T-helper 2 cell treated with Interferon-gamma antibody and Interleukin-4, amounts not matched to agents 100 ng/mL and 5 ng/mL, for 36 hours (primary cell): ENCODE data around the gene ZNF285. TPM values are rescaled to one million over a fixed set of nuclear protein-coding genes. Genes with fewer than 3 reads are reported as not detected.
"Not testable (repeated sequence)": the region's sequence is repeated elsewhere in the genome, so short reads cannot be mapped to it uniquely, and the experiment has no call there.

Experiments
- intact Hi-C: fragments of 100-400 bp; cut with micrococcal nuclease; formaldehyde crosslinking; loops from one replicate; pipeline ENCODE4 v1.15.1; 2023
- total RNA-seq: library from RNA; stranded (reverse); gene quantifications from 2 replicates; pipeline ENCODE4 v1.2.3, GENCODE V29; 2022

ZNF285 gene
- total RNA-seq: 0.18 and 0.32 TPM in 2 replicates

DNA sequence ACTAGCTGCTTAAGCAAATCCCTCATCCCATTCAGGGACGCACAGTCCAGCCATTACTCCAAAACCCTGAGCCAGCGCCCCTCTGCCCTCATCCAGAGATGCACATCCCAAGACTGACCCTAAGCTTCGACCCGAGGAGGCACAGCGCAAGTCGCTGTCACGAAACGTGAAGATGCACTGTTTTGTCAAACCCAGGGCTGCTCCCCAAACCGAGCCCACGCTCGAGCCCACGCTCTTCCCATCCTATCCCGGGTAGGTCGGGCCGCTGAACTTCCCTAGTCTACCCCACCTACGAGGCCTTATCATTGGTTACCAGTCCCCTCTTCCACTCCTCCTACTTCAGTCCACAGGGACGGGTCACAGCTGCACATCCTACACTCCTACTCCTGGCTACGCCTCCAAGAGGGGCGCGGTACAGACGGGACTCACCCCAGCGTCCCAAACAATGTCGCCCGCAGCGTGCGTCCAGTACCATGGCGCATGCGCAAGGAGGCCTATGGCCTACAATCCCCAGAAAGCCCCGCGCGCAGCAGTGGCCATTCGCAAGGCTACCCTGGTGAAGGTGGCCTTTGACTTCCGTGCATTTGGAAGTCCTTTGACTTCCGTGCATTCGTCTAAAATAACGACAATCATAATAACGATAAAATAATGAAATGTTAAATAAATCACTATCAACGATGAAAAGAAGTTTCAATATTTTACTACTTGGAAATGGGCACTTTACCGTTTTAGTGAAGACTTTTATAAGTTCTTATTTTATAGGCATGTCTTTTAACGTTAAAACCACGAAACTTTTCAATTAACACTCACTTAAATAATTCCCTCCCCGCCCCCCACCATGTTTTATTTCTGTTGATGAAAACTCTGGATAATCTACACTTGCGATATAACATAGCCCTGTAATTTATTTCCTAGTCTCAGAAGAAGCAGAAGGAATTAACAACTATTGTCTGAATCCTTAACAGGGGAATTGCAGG lies at the start of gene ZNF285:
Gene ZNF285 (minus strand): TSS at position 470 of the 977 bp plus-strand sequence. CDS start 4,395 bp downstream, outside the sequence.
- intact Hi-C loops: no loop called here

DNA sequence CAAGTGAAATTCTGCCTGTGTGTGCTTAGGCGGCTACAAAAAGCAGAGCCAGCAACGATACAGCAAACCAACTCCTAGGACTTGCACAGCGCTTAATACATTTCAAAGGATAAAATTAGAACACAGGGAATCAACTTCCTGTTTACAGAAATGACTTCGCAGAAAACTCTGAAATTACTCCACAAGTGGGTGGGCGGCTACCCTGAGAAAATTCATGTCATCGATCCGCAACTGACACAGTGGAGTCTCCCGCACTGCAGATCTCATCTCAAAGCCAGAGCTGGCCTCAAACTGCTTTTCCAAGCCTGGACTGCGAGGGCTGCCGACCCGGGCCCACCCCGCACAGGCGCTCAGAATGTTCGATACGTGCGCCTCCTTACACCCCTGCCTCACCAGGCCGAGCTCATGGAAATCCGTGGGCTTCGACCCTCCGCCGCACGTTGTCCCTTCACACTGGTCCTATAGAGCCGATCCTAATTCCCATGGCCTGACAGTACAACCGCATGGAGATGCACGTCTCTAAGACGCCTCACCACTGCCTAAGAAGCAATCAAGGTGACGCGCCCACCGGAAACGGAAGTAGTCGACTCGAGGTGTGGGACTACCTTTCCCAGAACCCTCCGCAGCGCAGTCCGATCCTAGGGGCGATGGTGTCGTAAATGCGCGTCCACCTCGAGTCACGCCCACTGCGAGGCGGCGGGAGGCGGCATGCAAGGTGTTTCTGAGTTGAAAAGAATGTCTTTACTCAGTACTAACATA lies 46.7 kb upstream of the ZNF285 start, which contains the start of gene ZNF229:
Gene ZNF229 (minus strand): TSS at position 557 of the 759 bp plus-strand sequence. CDS start 5,625 bp downstream, outside the sequence.
- intact Hi-C loops: no loop called here

DNA sequence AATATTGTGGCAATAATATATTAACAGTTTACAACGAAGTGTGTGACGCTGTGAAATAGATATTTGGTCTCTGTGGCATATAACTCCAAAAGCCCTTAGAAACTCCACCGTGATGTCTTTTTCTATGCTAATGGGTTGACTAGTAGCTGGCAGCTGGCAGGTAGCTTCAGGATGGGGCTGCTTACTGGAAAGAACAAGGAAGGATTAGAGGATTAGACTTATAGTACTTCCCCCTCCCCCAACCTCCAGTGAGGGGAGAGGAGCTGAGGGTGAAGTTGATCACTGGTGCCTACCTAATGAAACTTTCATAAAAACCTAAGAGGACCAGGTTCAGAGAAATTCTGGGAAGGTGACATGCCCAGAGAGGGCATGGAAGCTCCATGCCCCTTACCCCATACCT lies 37.0 kb upstream of the ZNF285 start:
- intact Hi-C loops: no loop called here

GRCh38 chr19:44435441-44435840 lies 34.0 kb upstream of the ZNF285 start:
- intact Hi-C loops: no loop called here

DNA sequence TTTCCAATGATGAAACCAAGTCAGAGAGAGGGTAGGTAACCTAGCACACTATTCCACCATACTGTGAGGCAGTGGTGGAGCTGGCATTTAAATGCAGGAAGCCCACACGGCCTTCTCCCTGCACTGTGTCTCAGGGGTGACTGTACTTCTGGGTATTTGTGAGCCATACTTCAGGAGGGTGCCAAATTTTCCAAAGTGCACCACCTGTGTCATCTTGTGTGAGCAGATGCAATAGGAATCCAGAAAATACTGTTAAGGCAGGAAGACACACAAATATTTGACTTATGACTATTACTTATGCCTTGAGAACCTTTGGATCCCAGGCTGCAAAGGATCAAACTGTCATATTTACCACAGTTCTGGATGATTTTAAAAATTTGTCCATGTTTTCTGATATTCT lies 29.5 kb upstream of the ZNF285 start:
- intact Hi-C loops: no loop called here

GRCh38 chr19:44415553-44415952 lies 14.1 kb upstream of the ZNF285 start:
- intact Hi-C loops: not testable (repeated sequence)

DNA sequence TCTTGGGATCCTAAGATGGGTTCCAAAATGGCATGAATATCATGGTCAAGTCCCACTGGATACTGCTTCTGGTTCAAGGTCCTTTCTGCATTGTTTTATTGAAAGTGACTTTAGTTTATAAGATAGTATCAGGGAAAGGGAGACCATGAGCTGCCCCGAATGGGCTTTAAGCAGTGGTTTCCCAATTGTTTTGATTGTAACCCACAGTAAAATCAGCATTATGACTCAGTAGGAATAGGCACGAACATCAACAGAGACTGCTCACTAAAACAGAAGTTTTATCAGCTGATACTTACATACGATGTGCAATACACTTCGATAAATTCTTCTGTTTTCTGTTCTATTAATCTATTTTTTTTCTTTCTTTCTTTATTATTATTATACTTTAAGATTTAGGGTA lies 12.1 kb downstream of the ZNF285 start:
- intact Hi-C loops: not testable (repeated sequence)

DNA sequence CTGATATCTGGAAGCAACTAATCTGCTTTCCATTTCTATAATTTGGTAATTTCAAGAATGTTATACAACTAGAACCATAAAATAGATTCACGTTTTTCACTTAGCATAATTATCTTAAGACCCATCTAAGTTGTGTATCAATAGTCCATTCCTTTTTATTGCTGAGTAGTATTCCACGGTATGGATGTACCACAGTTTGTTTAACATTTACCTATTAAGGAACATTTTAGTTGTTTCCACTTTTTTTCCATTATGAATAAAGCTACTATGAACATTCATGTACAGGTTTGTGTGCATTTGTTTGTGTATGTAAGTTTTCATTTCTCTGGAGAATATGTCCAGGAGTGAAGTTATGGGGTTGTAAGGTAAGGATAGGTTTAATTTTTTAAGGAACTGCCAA lies 26.6 kb downstream of the ZNF285 start:
- intact Hi-C loops: no loop called here

DNA sequence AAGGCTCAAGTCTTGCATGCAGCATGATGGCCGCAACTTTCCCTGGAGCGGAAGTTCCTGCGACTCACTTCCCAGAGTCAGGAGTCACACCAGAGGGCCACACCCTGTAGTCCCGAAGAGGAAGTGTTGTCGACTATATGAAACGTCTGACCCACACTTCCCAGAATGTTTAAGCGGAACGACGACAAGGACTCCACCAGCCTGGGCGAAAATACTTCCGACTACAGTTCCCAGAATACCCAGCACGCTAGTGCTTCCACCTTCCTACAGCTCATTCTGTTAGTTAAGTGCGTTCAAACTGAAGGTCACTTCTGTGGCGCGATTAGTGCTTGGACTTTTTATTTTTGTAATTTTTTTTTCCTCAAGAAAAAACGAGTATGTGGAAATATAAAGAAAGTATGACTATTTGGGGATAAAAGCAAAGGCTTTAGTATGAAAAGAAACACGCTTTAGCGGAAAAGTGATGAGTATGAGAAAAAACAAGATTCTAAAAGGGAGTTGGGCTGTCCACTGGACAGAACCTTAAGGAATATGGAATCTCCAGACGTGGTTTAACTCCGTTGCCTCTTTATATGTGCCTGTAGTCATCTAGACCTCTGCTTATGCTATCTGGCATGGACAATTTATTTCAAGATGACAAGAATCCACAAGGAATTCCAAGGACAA lies 29.5 kb downstream of the ZNF285 start:
- intact Hi-C loops: no loop called here

DNA sequence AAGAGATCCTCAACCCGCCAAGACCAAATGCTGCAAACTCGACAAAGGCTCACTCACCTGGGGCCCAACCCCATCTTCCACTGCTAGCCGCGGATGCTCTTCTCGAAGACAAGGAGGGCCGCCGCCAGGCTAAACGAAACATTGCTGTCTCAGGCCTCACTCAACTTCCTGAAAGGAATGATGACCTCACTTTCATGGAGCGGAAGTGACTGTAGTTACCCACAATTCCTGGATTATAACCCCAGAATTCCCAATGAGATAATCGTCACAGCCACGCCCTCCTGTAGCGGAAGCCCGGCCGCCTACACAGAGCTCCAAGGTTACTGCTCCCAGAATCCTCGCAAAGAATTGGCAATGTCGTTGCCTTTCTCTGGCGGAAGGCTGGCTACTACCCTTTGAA lies 34.4 kb downstream of the ZNF285 start:
- intact Hi-C loops: no loop called here

DNA sequence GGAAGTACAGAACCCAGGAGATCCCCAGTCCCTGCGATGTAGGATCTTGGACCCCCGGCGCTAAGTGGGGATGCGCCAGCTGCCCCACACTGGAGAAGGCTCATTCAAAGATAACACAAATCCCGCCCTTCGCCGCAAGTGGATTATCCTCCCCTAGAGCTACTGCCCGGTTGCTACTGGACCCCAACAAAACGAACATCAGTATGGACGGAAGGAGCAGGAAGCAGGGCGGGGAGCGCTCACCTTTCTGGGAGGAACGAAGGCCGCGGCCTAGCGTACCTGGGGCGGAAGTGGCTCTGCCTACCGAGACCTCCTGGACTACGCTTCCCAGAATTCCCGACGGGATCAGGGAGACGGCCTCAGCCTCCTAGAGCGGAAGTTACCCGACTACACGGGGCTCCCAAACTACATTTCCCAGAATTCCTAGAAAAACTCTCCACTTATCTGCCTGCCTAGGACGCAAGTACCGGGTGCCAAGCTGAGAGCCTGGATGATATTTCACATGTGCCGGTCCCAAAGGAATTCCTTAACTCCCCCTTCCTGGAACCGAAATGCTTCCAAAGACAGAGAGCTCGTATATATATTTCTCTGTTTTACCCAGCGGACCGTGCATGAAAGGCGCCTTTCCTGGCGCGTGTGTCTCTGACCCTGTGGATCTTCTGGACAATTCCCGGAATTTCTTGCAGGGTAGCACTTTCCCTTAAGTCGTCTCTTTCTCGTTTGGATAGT lies 44.9 kb downstream of the ZNF285 start, which contains the start of gene ZNF112:
Gene ZNF112 (minus strand): TSS at position 298 of the 729 bp plus-strand sequence. CDS start 16,141 bp downstream, outside the sequence.
- intact Hi-C loops: no loop called here

DNA sequence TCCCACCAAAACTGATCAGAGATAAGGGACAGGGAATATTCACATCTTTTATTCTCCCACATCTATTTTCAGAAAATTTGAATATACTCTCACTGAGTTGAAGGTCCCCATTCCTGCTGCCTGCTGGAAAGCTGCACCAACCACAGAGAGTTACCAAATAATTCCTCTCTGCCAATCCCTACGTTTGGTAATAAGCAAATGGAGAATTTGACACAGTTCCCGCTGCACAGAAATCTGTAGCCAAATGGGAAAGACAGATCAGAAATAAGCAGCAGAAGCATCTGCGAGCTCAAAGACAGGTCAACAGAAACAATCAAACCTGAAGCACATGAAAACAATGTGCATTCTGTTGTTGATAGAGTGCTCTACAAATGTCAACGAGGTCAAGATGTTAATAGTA lies 54.9 kb downstream of the ZNF285 start:
- intact Hi-C loops: no loop called here

DNA sequence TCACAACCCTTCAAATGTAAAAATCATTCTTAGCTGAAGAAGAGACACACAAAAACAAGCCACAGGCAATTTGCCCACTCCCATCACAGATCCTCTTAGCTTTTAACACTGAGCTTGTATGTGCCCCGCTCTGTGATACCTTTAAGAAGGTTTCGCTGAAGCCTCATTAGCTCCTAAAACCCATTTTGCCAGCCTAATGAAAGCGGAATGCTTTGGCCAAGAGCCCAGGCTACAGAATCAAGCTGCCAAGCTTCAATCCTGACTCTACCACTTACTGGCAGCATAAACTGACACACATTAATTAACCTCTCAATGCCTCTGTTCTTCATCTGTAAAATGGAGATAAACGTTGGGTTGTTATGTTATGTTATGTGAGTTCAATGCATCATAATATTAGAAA lies 55.4 kb downstream of the ZNF285 start:
- intact Hi-C loops: no loop called here

DNA sequence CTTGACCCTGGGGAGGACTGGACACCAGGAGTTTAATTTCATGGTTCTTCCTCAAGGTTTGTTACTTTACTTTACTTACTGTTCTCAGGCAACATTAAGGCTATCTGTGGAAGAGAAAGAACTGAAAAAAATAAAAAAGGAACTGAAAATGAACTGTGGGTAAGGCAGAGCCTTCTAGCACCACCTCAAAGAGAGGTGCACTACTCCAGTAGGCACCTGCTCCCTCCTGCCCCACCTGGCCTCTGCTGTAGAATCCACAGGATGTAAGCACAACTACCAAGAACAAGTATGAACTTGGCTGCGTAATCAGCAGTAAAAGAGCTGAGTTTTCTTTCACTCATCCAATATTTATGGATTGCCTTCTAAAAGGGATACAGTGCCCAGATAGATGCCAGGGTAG lies 57.2 kb downstream of the ZNF285 start:
- intact Hi-C loops: no loop called here

GRCh38 chr19:44341794-44342193 lies 59.6 kb downstream of the ZNF285 start:
- intact Hi-C loops: no loop called here

- intact Hi-C loops: not testable (repeated sequence)
These were observed 66.8 kb downstream of the ZNF285 start for GRCh38 chr19:44334639-44335038.

Other genes starting within 250 kb of the ZNF285 start
- gene ZNF226, start 236.5 kb downstream of the ZNF285 start, total RNA-seq: 13.7 and 14.2 TPM in 2 replicates
- 24.8 and 26.3 TPM in 2 replicates for gene ZNF227, start 189.1 kb downstream of the ZNF285 start, total RNA-seq
- gene ZNF233, start 141.7 kb downstream of the ZNF285 start, total RNA-seq: 0.41 TPM in 1 of 2 replicates, not detected in the other
- gene ZNF235, start 96.6 kb downstream of the ZNF285 start, total RNA-seq: 4.2 and 5.3 TPM in 2 replicates
- gene ZNF112, start 44.9 kb downstream of the ZNF285 start, total RNA-seq: not detected in 2 replicates
- gene ZNF229, start 46.9 kb upstream of the ZNF285 start, total RNA-seq: 0.07 and 0.57 TPM in 2 replicates
- gene ZNF180, start 98.9 kb upstream of the ZNF285 start, total RNA-seq: 9.8 and 11.8 TPM in 2 replicates
- not detected in 2 replicates for gene CEACAM20, start 128.1 kb upstream of the ZNF285 start, total RNA-seq
- not detected in 2 replicates for gene IGSF23, start 212.0 kb upstream of the ZNF285 start, total RNA-seq
- 7.0 and 7.9 TPM in 2 replicates for gene PVR, start 242.3 kb upstream of the ZNF285 start, total RNA-seq